H1 (cell line): ENCODE data around the gene MAPK13. TPM values are rescaled to one million over a fixed set of nuclear protein-coding genes. Genes with fewer than 3 reads are reported as not detected.

Experiments used
- BCL11A ChIP-seq, 2 experiments: IDR thresholded peaks; one replicate each; pipeline ENCODE4 v1.6.1; 2011; ENCODE audit warnings: low read depth in 2 of 2, low read length in 2 of 2, mild to moderate bottlenecking in 2 of 2
- CBX8 ChIP-seq: fragments of 300-800, 300-1000 bp; sonication (generic); IDR thresholded peaks from 2 replicates; pipeline ENCODE4 v1.7.1; 2016; ENCODE audit warnings: low read depth, low read length, borderline replicate concordance
- EP300 ChIP-seq, 2 experiments: IDR thresholded peaks; 1 replicate in 1 of 2; 2 replicates in 1 of 2; pipeline ENCODE4 v1.6.1; 2011 to 2012; ENCODE audit warnings: low read depth in 2 of 2, low read length in 2 of 2, mild to moderate bottlenecking in 2 of 2, borderline replicate concordance in 1 of 2, inconsistent platforms in 1 of 2, moderate library complexity in 1 of 2
- GTF2F1 ChIP-seq: IDR thresholded peaks from 2 replicates; pipeline ENCODE4 v1.6.1; 2012; ENCODE audit warnings: low read depth, low read length, improper control_type of control experiment, borderline replicate concordance
- HDAC2 ChIP-seq, 2 experiments: fragments of 300-600 bp in 1 of 2; sonication (generic) in 1 of 2; IDR thresholded peaks; 2 replicates each; pipeline ENCODE4 v1.6.1; 2011 to 2012; ENCODE audit warnings: low read depth in 2 of 2, low read length in 2 of 2, mild to moderate bottlenecking in 2 of 2, moderate library complexity in 2 of 2, borderline replicate concordance in 1 of 2, inconsistent platforms in 1 of 2
- JUND ChIP-seq: IDR thresholded peaks from 2 replicates; pipeline ENCODE4 v1.6.1; 2011; ENCODE audit warnings: mild to moderate bottlenecking, improper control_type of control experiment, low read length
- NANOG ChIP-seq: IDR thresholded peaks from 2 replicates; pipeline ENCODE4 v1.6.1; 2011; ENCODE audit warnings: low read length, low read depth, mild to moderate bottlenecking, inconsistent platforms; ENCODE audit not compliant: insufficient read depth, poor library complexity, severe bottlenecking
- POLR2A ChIP-seq, 2 experiments: IDR thresholded peaks; 1 replicate in 1 of 2; 2 replicates in 1 of 2; pipeline ENCODE4 v1.6.1; 2011; ENCODE audit warnings: low read depth in 2 of 2, low read length in 2 of 2, mild to moderate bottlenecking in 2 of 2; ENCODE audit errors: control extremely low read depth in 1 of 2
- RAD21 ChIP-seq, 2 experiments: IDR thresholded peaks in 1 of 2; conservative IDR thresholded peaks in 1 of 2; 2 replicates each; pipeline ENCODE4 v1.6.1; 2011; ENCODE audit warnings: low read depth in 2 of 2, low read length in 2 of 2, improper control_type of control experiment in 1 of 2, inconsistent platforms in 1 of 2, mild to moderate bottlenecking in 1 of 2, moderate library complexity in 1 of 2
- SIN3A ChIP-seq, 2 experiments: IDR thresholded peaks in 1 of 2; conservative IDR thresholded peaks in 1 of 2; 2 replicates each; pipeline ENCODE4 v1.6.1; 2011 to 2012; ENCODE audit warnings: low read length in 2 of 2, improper control_type of control experiment in 1 of 2, low read depth in 1 of 2, mild to moderate bottlenecking in 1 of 2
- TAF1 ChIP-seq: IDR thresholded peaks from 2 replicates; pipeline ENCODE4 v1.6.1; 2011; ENCODE audit warnings: mild to moderate bottlenecking, low read depth, low read length
- TAF7 ChIP-seq: optimal IDR thresholded peaks from 2 replicates; pipeline ENCODE3; 2011; ENCODE audit warnings: low read depth, mild to moderate bottlenecking, inconsistent platforms, low read length, moderate library complexity, borderline replicate concordance
- TCF12 ChIP-seq: IDR thresholded peaks from 2 replicates; pipeline ENCODE4 v1.6.1; 2011; ENCODE audit warnings: low read depth, mild to moderate bottlenecking, low read length
- polyA plus RNA-seq, 7 experiments: library from polyadenylated mRNA; depleted of rRNA in 3 of 7; stranded (reverse) in 5 of 7; unstranded in 2 of 7; fragments of >200 nt in 5 of 7; fragments of 200-250 nt in 2 of 7; gene quantifications; 1 replicate in 5 of 7; 2 replicates in 1 of 7; 4 replicates in 1 of 7; pipeline versions ENCODE4 v1.2.1 to v1.2.3, GENCODE V29; 2011 to 2013; ENCODE audit warnings: missing spikeins in 2 of 7, mixed read lengths in 2 of 7
- total RNA-seq: library from RNA; stranded (reverse); fragmentation: NEBNext Ultra II Directional; extraction: Animal tissue kit (Norgen Biotek cat#: 25700); gene quantifications from 2 replicates; pipeline ENCODE4 v1.2.1, GENCODE V29; 2021
- TF ChIP-seq, protein P1 (sequence below), 3 experiments: IDR thresholded peaks; 1 replicate in 2 of 3; 2 replicates in 1 of 3; pipeline versions ENCODE4 v1.5.1 to v1.6.1; 2011; ENCODE audit warnings: low read length in 3 of 3, mild to moderate bottlenecking in 3 of 3, inconsistent platforms in 2 of 3, low read depth in 1 of 3, moderate library complexity in 1 of 3; ENCODE audit not compliant: insufficient read depth in 1 of 3; ENCODE audit errors: control extremely low read depth in 1 of 3

MAPK13 gene
- total and polyA plus RNA-seq, 2 of the 8 experiments (the other 6 are each of a cell fraction or from before 2014, with no cell fraction given) = 10.1 to 14.1 TPM

GRCh38 chr6:36123270-36124139 lies 6.8 kb upstream of the MAPK13 start (continued):
- TF ChIP-seq, protein P1, sequence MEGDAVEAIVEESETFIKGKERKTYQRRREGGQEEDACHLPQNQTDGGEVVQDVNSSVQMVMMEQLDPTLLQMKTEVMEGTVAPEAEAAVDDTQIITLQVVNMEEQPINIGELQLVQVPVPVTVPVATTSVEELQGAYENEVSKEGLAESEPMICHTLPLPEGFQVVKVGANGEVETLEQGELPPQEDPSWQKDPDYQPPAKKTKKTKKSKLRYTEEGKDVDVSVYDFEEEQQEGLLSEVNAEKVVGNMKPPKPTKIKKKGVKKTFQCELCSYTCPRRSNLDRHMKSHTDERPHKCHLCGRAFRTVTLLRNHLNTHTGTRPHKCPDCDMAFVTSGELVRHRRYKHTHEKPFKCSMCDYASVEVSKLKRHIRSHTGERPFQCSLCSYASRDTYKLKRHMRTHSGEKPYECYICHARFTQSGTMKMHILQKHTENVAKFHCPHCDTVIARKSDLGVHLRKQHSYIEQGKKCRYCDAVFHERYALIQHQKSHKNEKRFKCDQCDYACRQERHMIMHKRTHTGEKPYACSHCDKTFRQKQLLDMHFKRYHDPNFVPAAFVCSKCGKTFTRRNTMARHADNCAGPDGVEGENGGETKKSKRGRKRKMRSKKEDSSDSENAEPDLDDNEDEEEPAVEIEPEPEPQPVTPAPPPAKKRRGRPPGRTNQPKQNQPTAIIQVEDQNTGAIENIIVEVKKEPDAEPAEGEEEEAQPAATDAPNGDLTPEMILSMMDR (IDR thresholded peaks at IDR 0.05; ENCODE audit: control extremely low read depth in 1 of 3, insufficient read depth in 1 of 3, low read depth in 1 of 3, low read length in 3 of 3) = peak in 2 of 3 experiments; percentile 70 to 83; a peak in 3 of 4 replicates
- peak in 1 of 2 experiments; percentile 62; a peak in 2 of 4 replicates for TF ChIP-seq SIN3A (conservative IDR thresholded peaks at IDR 0.05 in 1 of 2, IDR thresholded peaks at IDR 0.05 in 1 of 2; ENCODE audit: low read depth in 1 of 2, low read length in 2 of 2)
- TF ChIP-seq POLR2A (IDR thresholded peaks at IDR 0.05; ENCODE audit: control extremely low read depth in 1 of 2, low read depth in 2 of 2, low read length in 2 of 2) = no peak
- no peak for TF ChIP-seq BCL11A (IDR thresholded peaks at IDR 0.05; ENCODE audit: low read depth in 2 of 2, low read length in 2 of 2)
- peak; percentile 14; the same call in 1 of the 2 replicates for TF ChIP-seq JUND
- TF ChIP-seq CBX8 = no peak
- no peak for TF ChIP-seq TAF7
- TF ChIP-seq EP300 (IDR thresholded peaks at IDR 0.05; ENCODE audit: borderline replicate concordance in 1 of 2, low read depth in 2 of 2, low read length in 2 of 2) = no peak
- TF ChIP-seq TCF12 = 0 out of 2 replicates have a peak, but pooled peaks have one; percentile 48
- no peak for TF ChIP-seq TAF1
- TF ChIP-seq GTF2F1 = no peak
- peak; percentile 67 to 72 for TF ChIP-seq RAD21 (IDR thresholded peaks at IDR 0.05 in 1 of 2, conservative IDR thresholded peaks at IDR 0.05 in 1 of 2; ENCODE audit: low read depth in 2 of 2, low read length in 2 of 2)
- TF ChIP-seq HDAC2 (IDR thresholded peaks at IDR 0.05; ENCODE audit: borderline replicate concordance in 1 of 2, low read depth in 2 of 2, low read length in 2 of 2) = no peak
- no peak for TF ChIP-seq NANOG
